Measurements from ENCODE around the gene TMEM272.
A peak's percentile ranks its signal among the peaks of the same experiment; 100 is the strongest.

Gene TMEM272, protein sequence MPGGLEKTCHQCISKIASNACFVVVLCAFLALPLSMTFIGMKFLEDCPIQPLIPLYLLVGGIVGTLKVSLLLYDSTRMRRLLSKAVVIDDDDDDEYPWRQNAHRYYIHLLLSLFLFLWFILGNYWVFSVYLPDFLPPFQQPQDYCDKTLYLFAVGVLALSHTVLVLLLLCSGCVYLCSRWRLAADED

DNA sequence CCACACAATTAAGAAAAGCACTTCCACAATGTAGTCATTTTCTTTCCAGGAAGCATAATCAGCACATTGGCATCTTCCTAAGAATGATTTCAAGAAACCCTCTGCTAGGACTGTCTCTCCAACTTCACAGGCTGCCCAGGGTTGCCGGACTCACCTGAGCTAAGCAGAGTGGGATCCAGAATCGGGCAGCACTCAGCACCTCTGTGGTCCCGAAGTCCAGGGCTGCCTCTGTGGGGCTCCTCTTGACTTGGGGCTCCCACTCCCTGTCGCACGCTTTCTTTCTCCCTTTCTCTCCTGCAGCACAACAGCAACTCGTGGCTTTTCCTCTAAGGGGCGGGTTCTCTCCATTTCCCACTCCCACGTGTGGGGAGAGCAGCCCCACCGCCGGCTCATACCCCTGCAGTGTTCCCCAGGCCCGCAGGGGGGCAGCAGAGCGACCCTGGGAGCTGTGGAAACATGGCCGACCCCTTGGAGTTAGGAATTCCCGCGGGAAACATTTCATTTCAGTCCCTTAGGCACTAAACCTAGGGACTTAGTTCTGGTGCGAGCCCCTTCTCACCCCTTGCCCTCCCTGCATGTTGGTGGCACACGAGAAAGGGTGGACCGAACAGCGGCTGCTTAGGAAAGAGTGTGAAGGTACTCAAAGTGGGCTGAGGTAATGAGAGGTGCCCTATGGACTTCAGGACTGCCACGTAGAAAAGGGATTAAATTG lies at the start of gene TMEM272:
Gene TMEM272, minus strand, starts transcription at position 316 of the 712 bp plus-strand sequence. CDS start 6,647 bp downstream, outside the sequence.
- peak in 1 of 2 donors; percentile 43 for DNase-seq

DNA sequence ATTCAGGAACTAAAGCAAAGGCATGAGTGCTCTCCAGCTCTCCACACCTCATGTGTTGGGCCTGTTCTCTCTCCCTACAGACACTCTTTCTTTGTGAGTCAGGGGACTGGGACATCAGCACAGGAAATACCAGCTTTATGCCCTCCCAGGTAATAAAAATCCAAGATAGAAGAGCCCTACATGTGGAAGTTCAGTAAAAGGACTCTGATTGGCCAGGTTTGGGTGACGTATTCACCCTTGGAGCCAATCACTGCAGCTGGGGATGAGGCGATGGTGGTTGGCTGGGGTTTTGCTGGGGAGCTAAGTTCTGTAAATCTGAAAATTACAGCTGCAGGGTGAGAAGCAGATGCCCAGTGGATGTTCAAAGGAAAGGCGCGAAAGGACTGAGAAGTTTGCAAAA lies 49.3 kb upstream of the TMEM272 start:
- DNase-seq: no peak

DNA sequence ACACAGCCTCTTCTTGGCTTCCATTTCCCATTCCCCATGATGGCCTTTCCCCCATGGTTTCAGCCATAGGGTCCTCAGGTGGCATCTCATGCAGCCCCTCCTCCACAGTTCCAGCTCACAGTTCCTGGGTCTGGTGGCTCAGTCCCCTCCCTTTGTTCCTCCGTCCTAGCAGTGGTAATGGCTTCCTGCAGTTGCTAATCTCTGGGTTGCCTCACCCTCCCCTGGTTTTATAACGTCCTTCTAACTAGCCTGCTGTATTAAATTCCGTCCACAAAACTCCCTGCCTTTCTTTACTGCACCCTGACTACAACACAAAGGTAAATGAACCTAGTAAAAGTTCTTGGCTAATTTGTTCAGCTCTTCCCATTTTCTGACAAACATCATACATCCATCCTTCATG lies 47.7 kb upstream of the TMEM272 start:
- DNase-seq: no peak

DNA sequence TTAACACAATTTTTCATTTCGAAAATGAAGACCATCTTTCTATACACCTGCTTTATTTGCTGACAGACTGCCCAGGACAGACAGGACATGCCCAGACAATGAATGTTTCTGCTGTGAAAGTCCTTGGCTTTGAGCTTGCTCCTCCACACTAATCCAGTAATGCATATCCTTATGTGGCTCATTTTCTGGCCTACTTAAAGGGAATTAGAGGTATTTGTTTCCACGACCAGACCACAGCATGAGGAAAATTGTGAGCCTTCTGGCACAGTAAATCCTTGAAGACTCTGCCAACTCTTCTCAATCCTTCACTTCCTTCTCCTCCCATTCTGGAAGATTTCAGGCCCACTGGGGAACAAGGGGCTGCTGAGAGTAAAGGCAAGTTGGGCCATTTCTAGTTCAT lies 42.5 kb upstream of the TMEM272 start:
- no peak for DNase-seq

DNA sequence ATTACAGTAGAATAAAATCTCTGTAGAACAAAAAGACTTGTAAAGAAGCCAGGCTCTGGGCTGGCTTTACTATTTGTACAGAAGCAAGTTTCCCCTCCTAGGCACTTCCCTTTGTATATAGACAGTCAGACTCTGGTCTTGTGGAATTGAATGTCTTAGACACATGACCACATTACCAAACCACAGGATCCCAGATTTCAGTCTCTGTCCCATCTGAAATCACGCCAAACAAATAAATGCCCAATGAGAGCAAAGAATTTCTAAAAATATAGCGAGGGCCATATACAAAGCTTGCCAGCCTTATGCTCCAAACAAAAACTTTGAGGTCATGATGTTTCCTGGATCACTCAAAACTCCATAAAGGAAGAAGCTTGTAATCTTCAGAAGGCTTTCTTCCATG lies 40.7 kb upstream of the TMEM272 start:
- DNase-seq: no peak

DNA sequence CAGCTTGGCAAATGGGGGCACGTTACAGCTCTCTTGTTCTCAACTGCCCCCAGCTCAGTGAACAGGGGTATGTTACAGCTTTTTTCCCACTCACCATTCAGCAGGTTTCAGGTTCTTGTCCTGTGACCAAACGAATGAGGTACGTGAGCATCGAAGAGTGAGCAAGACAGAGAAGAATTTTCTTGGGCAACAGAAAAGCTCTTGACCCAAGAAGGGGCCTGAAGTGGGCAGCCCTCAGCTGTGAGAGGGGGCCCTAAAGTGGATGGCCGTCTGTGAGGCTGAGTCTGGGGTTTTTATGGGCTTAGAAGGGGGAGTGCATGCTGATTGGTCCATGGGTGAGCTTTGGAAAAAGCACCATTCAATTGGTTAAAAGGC lies 38.2 kb upstream of the TMEM272 start:
- DNase-seq: no peak

DNA sequence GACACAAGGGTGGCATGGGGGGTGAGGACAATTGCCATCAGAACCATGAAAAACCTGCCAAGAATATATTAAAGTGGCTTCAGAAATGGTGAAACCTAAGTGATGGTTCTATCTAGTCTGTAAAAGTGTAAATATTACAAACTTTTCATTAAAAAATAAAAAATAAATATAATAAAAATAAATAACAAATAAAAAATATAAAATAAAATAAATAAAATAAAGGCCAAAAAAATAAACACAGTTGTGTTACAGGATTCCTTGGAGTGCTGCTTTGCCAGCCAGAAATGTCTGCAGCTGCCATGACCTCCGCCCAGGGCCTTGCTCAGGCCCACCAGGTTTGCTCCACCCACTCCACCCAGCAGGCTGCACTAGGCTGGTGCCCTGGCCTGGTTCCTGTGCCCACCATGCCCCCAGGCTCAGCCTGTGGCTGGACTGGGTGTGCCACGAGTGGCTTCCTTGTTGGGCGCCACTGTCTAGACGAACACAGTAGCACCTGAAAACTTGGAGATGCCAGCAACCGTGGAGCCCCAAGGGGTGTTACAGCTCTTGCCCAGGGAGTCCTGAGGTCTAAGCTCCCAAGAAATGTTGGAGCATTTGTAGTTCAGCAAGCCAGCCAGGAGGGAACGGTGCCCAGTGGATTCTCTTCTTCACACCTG lies 37.7 kb upstream of the TMEM272 start:
- DNase-seq: no peak

DNA sequence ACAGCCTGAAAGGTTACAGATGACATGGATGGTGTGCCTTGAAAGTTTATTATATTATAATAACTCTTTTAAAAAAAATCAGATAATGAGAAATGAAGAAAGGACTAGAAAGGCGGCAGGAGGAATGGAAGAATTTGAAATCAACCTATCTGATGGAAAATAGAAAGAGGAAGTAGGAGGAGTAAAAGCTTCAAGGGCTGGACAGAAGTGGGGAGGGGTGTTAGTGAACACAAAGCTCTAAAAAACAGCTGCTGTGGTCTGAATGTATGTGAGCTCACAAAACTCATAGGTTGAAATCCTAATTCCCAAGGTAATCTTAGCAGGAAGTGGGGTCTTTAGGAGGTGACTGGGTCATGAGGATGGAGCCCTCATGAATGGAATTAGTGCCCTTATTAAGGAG lies 36.3 kb upstream of the TMEM272 start:
- peak in 1 of 2 donors; percentile 5 for DNase-seq

DNA sequence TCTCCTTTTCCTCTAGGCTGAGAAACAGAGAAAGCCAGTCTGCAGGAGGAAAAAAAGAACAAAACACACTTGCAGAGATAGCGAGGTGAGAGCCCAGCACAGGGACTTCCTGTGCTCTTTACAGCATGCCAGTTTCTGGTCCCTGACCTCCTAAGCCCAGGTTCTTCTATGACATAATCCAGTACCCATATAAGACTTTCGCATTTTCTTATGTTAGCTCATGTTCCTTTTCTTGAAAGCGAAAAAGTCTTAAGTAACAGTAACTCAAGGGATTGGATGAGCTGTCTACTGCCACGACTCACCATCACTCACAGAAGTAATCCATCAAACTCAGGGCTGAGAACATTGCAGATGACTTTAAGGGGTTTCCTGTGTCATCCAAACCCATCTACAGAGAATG lies 34.2 kb upstream of the TMEM272 start:
- peak in 1 of 2 donors; percentile 27 for DNase-seq

DNA sequence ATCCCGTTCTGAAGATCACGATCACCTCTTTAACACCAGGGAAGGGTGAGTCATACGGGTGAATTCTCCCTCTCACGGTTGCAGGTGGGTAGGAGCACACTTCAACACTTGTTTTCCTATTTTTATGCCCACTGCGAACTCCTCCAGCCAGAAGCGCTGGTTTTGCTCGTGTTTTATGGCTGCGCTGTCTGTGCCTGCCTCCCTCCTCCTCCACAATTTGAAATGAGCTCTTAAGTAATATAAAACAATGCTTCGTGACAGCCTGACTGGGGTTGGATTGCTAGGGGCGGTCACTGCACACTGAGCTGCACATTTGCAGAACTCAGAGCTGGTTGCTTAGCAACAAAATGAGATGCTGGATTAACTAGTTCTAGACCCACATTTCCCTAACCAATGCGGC lies 29.7 kb upstream of the TMEM272 start:
- no peak for DNase-seq

DNA sequence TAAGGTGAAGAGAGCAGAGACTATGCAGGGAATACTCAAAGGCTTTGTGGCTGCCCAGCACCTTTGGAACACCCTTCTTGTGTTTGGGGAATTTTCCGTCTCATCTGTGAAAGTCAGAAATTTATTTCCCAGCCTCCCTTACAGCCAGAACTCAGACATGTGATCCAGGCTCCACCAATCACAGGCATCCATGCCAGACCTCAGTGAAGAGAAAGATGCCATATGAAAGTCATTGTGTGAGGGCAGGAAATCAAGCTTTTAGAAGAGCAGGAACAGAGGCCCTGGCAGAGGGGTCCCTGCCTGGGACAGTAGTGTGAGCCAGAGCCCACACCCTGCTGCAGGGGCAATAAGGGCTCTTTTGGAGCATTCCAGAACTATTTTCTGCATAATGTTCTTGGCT lies 28.9 kb upstream of the TMEM272 start:
- no peak for DNase-seq

DNA sequence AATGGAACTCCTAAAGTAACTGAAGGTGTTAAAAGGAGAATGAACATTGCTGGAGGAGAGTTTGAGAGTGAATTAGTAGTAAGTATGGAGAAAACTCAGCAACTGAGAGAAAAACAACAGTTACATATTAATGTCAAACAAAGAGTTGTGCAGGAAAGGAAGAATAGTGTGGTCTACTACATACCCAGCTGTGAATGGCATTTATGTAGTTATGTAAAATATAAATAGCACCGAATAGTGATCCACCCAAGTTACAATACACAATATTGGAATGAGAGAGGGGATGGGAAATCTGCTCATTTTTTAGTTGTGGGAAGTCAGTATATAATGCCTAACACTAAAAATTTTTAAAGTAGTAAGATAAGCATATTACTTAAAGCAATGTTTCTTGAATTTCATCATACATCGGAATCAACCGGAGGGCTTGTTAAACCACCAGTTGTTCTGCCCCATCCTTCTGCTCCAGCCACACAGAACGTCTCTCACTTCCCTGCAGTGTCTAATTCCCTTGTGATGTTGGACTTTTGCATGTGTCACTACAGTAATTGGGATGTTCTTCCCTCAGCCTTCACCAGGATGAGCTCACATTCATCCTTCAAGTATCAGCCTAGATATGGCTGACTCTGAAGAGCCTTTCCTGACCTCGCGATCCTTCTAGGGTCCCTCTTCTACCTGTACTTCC lies 28.3 kb upstream of the TMEM272 start:
- DNase-seq: no peak

DNA sequence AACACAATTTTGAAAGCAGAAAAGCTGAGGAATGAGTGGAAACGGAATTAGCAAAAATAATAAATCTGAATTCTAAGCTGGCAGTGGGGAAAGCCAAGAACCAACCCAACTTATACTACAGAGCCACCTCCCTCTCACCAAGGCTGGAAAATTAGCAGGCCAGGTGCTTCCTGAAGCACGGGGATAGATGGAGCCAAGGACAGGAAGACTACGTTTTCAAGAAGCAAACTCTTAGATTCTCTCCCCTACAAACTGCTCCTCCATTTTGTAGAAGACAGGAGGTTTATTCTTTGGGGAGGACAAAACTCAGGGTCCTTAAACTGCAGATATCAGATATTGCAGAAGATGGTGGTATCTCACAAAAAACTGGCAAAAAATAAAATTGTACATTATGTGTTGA lies 25.6 kb upstream of the TMEM272 start:
- DNase-seq: no peak

DNA sequence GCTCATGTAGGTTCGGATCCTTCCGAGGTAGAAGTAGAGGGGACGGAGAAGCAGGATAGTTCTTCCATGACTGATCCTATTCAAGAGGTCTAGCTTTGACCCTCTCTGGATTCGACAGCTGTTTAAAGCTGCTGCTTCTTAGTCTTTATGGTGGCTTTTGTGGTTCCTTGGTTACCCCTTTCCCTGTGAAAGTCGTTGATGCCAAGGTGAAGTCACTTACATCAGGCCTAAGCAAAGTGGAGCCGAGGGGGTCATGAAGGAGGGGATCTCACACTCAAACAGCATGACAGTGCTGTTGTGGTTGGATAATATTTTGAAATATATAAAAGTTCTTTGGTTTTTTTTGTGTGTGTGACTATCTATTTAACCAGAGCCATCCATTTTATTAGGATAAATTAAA lies 24.9 kb upstream of the TMEM272 start:
- DNase-seq: no peak

DNA sequence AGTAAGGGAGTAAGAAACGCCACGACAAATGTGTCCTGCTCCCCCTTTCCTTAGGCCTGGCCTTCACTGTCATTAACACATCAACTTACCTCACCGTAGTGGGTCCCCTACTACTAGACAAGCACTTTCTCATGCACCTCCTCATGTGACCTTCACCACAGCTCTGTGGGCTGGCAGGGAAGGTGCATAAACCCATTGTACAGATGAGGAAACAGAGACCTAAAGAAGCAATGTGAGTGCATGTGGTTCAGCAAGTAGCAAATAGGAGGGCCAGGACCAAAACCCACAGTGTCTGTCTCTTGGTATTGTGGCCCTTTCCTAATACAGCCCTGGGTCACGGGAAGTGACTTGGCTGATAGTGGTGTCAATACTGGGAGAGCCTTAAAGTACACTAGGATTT lies 22.1 kb upstream of the TMEM272 start:
- DNase-seq: no peak

DNA sequence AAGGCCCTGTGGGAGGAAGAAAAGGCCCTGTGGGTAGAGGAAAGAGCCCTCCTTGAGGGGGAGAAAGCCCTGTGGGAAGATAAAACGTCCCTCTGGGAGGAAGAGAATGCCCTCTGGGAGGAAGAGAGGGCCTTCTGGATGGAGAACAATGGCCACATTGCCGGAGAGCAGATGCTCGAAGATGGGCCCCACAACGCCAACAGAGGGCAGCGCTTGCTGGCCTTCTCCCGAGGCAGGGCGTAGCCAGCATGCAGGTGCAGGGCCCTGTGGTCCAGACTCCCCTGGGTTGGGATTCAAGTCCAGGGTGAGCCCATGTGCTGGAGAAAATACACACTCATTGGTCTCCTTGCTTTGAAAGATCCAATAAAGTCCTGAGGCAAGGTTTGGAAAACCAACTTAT lies 20.9 kb upstream of the TMEM272 start:
- DNase-seq: no peak

DNA sequence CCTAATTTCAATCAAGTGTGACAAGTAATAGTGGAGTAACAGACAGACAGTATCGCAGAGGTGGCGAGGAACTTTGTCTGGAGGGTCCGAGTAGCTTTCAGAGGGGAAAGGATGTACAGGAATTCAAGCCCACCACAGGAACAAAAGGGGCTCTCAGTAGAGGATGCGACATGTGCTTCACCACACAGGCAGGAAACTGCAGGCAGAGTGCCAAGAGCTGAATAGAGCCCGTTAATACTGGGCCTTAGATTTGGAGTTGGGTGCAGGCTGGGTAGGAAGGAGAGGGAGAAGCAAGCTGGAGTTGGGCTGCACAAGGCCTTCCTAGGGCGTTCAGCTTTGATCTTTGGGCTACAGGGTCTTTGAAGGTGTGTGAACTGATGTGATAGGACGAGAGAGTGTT lies 18.0 kb upstream of the TMEM272 start:
- DNase-seq: peak in 1 of 2 donors; percentile 12

DNA sequence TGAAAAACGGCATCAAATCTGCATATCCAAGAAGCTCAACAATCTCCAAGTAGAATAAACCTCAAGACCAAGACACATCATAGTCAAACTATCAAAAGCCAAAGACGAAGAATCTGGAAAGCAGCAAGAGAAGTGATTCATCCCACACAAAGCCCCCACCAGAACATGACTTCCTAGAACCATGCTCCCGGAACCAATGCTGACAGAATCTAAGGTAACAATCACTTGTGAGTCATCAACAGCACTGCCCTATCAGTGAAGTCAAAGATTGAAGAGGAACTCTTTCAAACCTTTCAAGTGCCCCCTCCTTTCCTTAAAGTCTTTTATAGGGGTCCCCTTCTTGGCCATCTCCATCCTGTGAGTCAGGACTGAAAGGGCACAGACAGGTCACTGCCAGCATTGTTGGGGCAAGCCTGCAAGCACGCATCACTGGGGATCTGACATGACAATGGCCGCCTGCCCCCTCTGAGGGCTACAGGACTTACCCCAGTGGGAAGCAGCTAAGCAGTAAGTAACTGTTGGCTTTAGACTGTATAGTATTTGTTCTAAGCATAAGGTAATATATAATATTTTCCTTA lies 16.8 kb upstream of the TMEM272 start, which contains the start of gene CCDC70:
Gene CCDC70, plus strand, starts transcription at position 247 of the 578 bp plus-strand sequence. CDS start 3,443 bp downstream, outside the sequence.
- DNase-seq: peak in 1 of 2 donors; percentile 60

DNA sequence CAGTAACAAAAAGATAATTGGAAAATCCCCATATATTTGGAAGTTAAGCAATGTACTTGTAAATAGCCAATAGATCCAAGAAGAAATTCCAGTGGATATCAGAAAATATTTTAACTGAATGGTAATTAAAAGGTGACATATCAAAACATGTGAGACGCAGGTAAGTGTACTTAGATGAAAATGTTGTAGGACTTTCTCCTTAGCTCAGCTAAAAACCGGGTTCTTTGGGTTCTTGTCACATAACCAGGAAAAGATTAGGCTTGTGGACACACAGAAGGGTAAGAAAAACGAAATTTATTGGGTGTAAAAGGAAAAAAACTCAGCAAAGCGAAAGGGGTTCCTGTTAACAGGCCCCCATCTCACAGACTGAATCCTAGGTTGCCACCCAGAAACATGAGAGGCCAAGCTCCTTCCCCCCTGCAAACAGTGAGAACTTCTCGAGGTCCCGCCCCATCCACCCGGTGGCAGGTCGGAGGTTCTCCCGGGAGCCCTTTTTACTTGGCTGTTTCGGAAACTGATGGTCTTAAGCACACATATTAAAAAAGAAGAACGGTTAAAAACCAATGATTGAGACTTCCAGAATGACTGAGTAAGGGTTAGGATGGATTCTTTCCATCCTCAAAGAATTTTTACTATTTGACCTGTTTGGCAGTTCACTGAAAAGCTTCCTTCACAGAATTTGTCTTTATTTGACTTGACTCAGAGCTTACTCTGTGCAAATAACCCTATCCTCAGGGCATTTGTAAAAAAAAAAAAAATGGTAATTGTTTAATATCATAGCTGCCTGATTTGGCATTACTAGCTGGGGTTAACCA lies 13.7 kb upstream of the TMEM272 start:
- DNase-seq: no peak

DNA sequence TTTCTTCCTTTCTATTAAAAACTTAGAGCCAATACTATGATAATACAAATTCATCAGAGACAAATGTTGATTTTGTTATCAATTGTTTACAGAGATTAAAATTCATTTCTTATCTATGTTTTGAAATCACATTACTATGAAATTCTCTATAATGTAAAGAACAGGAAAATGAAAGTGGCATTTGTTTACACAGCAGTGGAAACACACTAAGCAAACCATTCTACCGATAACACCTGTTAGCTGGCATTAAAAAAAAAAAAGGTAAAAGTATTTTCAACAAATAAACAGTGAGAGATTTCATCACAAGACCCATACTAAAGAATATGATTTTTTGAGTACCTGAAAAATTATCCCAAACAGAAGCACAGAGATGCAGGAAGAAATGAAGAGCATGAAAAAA lies 12.0 kb upstream of the TMEM272 start:
- DNase-seq: no peak

DNA sequence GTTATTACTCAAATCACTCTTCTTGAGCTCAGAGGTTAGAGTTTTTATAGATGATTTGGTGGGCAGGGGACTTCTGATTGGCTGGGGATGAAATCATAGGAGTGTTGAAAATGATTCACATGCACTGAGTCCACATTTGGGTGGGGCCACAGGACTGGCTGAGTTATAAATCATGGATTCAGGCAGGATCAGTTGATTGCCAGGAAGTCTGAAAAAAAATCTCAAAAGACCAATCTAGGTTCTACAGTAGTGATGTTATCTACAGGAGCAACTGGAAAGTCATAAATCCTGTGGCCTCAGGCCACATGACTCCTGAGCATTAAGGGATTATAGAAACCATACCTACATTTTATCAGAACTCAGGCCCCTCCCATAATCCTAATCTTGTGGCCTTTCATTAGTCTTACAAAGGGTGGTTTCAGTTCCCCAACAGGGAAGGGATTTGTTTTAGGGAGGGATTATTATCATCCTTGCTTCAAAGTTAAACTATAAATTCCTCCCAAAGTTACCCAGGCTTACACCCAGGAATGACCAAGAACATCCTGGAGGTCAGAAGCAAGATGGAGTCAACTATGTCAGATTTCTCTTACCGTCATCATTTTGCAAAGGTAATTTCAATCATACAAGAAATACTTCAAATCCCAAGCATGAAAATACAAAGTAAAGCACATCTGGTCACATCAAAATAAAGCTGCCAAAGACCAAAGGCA lies 11.2 kb upstream of the TMEM272 start:
- no peak for DNase-seq

Data from bone marrow (tissue), 2 donors.